Hematopoietic multipotent progenitor cell treated with erythropoietin and hydrocortisone succinate and interleukin-3 and kit ligand, for 6 days (in vitro differentiated cells): Measurements from ENCODE around the gene SEMA5A.
A peak's percentile ranks its signal among the peaks of the same experiment; 100 is the strongest.

Experiments
- DNase-seq: peaks from one replicate; pipeline ENCODE4 v3.0.0-alpha.2; 2015

SEMA5A gene

DNA sequence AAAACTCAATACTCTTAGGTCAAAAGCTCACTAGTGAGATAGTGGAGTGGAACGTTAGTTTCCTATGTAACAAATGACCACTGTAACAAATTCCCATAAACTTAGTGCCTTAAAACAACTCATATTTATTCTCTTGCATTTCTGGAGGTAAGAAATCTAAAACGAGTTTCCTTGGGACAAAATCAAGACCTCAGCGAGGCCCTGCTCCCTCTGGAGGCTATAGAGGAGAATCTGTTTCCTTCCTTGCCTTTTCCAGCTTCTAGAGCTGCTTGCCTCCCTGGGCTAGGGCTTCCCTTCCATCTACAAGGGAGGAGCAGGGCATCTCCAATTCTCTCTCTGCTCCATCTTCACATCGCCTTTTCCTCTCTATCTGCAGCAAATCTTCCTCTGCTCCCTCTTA lies 32.0 kb downstream of the SEMA5A start:
- DNase-seq, result no peak

DNA sequence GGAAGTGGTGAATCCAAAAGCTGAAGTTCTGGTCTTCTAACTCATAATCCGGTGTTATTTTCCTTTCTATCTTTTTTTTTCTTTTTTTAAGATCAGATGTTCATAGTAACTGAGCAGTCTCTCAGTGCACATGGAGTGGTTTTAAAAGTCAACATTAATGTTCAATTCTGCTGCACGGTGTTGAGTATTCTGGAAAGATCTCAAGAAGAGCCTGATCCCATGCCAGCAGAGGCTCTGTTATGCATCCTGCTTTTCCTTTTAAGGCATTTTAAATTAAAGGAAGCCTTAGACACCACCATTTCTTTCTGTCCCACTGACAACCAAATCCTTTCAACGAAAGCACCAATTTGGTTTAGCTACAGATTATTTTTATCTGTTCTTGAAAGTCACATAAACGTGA lies 33.4 kb downstream of the SEMA5A start:
- no peak for DNase-seq

DNA sequence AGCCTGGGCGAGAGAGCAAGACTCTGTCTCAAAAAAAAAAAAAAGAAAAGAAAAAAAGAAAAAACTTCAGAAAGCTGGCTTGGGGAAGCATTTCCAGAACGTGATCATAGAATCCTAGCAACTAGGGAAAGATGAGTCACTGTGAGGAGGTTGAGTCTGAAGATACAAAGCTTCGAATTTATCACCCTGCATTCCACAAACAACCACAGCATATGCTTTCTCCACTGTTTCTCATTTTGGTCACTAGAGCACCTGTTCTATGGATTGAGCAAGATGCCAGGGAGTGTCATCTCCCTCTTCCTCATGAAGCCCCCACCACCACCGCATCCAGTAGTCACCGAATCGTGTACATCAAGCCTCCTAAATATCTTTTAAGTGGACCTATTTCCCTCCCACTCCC lies 37.9 kb downstream of the SEMA5A start:
- DNase-seq, result no peak

DNA sequence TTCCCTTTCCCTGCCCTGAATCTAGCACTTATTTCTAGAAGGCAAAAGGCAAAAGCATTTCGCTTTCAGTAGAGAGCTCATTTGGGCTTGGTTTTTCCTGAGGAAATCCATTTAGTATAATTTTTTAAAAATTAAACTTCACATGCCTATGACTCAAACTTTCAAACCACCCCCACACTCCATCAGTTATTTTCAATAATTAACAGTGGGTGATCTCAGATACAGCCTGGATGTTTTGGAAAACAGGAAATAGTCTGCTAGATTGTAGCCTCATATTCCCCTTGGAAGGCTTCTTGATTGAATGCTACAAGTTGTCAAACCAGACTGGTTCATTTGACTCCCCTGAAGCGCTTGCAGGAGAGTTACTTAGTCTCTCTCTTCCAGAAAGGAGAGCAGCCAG lies 40.6 kb downstream of the SEMA5A start:
- no peak for DNase-seq

DNA sequence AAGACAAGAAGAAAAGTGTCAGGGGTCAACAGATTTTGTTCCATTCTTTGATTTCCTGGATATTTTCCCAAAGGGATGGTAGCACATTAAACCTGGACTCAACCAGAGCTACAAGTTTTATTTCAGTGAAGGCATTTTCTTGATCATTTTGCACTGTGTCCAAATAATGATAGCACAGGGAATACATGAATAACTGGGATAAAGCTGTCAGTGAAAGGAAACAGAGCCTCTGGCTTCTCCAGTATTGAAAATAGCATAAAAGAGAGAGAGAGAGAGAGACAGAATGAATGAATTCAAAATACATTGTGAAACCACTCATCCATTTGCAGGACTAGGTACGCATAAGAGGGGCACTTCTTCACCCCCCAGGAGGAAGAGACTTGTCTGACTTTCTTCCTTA lies 43.0 kb downstream of the SEMA5A start:
- DNase-seq, result no peak

DNA sequence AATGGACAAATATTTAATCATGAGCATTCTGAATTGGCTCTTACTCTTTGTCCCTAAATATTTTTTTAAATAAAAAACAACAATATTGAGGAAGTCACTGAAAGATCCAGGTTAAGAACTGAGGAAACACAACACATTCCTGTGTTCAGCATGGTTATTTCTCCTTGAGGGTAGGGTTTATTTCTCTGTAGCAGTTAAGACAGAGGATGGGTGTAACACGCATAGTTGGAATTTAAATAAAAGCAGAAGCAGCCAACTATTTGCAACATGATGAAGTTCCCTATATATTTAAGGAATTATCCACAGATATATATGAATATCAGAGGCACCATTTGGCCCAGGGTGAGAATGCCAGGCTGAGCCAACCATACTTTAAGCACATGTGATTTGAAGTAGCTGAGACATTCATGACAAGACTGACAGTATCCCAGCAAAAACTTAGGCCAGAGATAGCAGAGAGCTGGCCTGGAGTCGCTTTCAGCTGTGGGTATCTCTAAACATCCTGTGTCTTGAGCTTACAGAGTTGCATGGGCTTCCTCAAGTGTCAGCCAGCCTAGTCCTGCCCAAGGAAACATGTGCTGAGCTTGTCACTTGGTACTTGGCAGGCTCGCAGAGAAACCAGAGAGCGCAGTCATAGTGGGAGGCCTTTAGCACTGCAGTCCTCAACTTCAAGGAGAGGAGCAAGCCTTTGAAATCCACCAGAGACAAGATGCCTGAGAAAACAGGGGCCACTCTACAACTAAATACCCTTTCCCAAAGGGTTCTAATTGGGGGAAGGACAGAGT lies 43.6 kb downstream of the SEMA5A start:
- no peak for DNase-seq

DNA sequence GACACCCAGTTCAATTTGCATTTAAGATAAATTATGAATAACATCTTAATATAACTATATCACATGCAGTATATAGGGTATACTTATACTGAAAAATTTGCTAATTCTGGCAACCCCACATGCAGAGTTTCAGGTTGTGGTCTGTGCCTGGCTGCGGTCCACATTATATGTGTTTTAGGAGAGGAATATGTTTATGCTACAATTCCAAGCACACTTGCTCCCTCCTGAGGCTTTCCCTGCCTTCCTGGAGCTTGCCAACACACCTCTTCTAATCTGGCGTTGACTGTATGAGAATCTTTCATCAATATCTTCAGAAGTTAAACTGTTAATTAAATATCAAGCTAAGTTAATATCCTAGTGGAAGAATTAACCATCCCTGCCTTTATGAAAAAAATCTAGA lies 45.2 kb downstream of the SEMA5A start:
- DNase-seq, result no peak

DNA sequence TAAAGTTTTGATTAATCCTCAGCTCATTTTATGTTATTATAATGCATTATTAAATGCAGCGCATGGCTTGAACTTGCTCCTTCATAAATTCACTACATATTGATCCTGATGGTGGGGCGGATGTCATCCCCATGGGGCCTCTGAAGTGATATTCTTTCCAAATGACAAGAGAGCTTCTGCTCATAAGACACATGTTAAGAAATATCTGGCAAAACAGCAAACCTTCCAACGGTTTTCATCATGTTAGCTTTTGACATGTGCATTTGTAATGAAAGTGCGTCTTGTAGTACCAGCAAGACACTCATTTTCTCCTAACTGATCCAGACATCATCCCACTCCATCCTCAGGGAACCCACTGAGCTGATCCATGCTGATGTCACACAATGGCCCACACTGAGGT lies 45.7 kb downstream of the SEMA5A start:
- DNase-seq, result no peak

DNA sequence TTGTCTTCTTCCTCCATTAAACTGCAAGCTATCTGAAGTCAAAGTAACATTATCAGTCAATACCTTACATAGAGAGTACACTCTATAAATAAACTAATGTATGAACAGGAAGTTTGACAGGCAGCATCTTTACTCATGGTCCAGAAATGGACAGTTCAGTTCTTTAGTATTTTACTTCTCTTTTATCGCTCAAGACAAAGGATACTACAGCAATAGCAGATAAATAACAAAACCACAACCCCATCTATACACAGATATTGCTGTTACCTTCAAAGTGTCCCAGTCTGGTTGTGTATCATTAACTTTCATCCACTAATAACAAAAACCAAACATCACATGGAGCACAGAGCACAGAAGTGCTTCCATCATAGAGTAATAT lies 46.4 kb downstream of the SEMA5A start:
- no peak for DNase-seq

DNA sequence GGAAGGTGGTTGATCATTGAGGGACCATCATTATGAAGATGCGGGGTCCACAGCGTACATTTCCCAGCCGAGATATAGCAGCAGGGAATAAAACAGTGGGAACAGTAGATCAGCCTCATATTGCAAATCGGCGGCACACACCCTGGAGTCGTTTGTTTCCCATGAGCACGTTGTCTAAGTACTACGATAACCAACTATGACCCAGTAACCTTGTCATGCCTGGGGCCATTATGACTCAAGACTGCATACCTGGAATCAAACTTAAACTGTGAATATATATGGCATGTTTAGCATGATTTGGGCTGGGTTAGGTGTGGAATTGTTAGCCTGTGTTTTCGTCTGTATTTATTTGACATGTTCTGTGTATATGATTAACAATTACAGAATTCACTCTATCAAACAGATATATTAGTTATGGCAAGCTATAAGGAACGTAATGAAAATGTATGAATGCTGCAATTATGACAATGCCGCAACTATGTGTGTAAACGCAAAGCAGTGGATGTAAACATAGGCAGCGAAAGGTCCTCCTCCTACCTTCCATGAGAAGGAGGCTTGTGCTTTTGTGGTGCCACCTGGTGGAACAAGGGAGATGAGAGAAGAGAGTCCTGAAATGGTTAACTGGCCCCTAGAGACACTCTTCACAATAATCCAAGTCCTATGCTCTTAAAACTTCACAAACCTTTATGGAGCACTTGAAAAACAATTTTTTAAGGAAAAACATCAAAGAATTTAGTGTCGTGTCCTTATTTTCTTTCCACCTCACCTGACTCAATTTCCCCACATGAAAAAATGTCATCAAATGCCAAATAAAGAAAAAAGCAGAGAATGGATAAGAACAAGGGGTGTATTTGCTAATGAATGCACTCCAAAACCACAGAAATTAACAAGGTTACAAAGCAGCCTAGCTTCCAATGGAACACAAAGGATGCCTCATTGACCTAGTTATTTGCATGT lies 47.1 kb downstream of the SEMA5A start:
- DNase-seq, result peak; percentile 33

DNA sequence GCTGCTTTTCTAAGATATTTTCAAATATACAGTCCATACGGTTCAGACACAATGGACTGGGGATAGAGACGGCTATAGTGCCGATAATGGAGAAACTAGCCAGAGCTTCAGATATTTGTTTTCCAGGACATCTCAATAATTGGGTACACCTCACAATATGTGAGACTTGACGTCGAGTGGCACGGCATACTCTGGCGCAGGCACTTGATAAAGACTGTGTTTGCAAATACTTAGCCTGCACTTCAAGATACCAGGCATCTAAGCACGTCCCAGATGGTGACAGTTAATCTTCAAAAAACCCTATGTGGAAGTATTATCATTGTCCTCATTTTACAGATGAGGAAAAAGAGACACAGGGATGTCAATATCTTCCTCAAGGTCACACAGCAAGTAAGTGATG lies 48.5 kb downstream of the SEMA5A start:
- DNase-seq, result no peak

DNA sequence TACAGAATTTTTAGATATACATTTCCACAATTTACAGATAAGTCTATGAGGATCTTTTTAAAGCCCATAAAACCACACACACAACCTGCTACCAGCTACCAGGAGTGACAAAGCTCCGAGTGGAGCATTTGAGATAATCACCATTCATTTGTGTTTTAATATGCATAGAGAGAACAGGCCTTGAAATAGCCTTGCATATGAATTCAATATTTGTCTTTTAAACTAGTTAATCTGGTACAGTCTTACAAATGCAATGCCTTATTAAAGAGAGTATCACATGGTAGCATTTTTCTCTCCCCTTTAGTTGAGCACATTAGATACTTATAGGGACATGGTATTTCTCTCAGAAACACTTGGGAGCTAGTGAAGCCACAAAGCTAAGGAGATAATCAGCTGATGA lies 49.1 kb downstream of the SEMA5A start:
- no peak for DNase-seq

DNA sequence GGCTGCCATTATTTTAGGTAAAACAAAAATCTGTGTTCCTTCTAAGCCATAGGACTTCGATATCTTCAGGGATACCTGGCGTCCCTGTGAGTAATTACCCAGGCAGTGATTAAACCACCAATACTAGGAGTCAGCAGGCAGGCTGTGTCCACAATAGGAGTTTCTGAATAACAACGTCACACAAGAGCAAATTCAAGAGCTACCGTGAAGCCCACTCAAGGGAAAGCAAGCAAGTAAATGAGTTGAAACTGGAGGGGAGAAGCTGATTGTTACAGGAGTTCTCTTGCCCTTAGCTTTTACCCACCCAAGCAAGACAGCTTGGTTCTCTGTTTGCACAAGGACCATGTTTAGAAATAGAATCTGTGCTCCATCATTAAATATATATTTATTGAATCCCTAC lies 50.8 kb downstream of the SEMA5A start:
- no peak for DNase-seq

DNA sequence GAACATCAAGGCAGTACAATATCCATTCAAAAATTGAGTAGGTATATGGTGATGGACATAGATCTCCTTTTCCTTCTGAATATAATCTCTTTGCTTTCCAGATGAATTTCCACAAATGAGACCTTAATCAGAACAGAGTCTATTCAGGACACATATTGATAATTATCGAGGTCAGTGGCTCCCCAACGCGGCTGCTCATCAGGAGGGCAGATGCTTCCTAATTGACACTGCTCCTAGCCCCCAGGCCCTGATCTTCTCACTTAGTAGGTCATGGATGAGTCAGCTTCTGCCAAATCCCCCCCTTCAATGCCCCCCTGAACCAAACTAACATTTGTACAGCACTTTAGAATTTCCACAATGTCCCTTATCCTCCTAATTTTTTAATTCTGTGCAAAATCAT lies 51.6 kb downstream of the SEMA5A start:
- DNase-seq, result no peak

DNA sequence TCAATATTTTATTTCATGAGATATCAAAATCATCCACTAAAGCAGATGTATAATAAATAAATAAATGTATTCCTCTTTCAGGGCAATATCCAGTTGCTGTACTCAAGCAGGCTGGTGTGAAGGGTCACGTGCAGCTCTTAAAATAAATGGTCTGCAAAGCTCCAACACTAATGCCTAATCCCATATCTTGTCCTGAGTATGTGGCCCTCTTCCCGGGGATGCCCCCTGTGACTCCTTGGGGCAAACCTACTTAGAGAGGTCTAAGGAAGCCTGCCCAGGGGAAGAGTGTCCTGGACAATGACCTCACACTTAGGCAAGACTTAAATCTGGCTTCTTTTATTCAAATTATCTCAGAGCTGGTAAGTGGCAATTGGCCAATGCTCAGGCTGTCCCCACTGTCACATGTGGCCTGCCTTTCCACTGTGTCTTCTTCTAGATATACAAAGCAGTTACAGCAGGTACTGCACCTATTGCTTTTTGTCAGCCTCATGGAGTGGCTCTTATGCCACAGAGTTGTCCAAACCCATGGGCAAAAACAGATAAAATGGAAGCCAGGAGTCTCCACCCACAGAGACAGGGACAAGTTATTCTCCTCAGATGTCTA lies 55.3 kb downstream of the SEMA5A start:
- no peak for DNase-seq

DNA sequence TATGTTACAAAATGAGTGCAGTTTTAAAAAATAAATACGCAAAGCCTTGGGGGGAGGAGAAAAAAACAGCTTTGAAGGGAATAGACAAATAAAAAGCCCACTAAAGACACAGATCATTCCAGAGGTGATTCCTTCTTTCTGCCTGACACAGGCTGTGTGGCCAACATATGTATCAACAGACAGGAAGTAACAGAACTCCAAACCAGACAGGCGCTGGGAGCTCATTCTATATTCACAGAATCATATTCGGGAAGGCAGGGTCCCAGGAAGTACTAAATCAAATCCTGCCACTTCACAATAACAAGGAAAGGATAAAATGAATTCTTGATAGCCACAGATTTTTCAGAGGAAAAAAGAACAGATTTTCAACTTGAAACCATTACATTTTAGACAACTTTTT lies 62.1 kb downstream of the SEMA5A start:
- no peak for DNase-seq

DNA sequence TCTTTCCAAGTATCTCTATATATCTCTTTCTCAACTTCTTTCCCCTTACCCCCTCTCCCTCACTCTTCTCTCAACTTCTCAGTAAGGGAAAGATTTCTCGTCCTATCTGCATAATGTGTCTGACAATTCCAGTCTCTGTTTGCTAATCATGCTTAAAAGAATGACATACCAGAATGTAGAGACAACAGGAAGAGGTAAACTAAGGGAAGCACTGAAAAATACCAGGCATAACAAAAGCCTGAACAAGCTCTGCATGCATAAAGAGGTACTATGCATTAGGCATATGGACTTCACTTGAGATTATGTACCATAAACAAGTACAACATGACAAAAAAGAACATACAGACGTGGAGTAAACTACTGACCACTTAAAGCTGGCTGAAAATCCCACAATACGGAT lies 62.6 kb downstream of the SEMA5A start:
- no peak for DNase-seq

DNA sequence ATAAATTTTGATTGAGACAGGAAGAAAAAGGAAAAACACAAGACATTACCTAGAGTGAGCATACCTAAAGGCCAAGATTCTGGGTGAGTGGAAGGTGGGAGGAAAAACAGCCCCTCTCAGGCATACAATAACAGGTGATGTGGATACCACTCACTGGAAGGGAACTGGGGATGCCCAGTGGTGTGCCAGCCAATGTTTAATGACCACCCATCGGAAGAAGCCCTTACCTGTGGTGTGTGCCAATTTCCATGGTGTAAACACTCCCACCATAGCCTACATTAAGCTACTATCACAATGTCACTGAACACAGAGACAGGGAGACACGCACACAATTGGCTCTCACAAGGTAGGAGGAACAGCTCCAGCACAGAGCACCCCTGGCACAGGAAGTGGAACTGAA lies 63.5 kb downstream of the SEMA5A start:
- DNase-seq, result no peak

DNA sequence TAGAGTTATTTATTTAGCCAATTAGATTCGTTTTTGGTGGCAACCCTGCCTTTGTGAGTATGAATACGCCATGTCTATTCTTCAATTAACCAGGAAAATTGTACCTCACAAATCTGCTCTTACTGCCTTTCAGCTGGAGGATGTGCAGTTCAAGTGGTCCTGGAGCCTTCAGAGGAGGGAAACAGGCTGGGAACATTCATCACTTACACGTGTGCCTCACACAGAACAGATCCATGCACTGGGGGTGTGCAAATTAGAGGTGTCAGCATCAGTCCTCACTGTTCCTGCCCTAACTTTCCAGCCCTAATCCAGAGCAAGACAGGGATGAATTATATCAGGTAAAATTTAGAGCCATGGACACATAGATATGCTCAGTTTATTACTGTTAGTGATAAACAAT lies 65.4 kb downstream of the SEMA5A start:
- DNase-seq, result no peak

DNA sequence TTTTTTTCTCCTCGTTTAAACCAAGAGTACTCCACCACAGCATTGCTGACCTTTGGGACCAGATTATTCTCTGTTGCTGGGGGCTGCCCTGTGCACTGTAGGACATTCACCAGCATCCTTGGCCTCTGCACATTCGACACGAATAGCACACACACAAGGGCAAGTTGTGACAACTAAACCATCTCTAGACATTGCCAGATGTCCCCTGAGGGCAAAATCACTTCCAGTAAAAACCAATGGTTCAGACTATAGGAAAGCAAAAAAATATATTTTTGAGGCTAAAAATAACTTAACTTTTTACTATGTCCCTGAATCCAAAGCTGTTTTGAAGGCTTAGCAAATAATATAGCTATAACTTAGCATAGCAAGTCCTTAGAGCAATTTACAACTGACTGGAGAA lies 65.9 kb downstream of the SEMA5A start:
- no peak for DNase-seq

DNA sequence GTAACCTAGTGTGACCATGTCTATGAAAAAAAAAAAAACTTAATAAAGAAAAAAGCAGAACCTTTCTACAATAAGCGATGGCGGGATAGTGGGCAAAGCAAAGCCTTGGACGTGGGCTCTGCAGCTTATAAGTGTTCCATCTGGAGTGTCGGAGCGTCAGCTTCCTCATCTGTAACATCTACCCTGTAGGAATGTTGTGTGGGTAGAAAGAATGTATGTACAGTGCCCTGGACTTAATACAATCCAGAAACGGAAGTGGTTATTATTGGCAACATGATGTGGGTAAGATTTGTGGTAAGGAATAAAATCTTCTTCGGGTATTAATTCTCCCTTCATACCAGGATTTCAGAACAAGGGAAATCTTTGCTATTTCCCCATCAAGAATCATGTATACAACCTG lies 66.5 kb downstream of the SEMA5A start:
- no peak for DNase-seq

DNA sequence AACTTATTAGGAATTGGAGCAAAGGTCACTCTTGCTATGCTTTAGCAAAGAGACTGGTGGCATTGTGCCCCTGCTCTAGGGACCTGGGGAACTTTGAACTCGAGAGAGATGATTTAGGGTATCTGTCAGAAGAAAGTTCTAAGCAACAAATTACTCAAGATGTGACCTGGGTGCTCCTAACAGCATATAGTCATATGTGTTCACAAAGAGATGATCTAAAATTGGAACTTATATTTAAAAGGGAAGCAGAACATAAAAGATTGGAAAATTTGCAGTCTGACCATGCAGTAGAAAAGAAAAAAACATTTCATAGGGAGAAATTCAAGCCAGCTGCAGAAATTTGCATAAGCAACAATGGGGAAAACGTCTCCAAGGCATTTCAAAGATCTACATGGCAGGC lies 68.3 kb downstream of the SEMA5A start:
- DNase-seq, result no peak

DNA sequence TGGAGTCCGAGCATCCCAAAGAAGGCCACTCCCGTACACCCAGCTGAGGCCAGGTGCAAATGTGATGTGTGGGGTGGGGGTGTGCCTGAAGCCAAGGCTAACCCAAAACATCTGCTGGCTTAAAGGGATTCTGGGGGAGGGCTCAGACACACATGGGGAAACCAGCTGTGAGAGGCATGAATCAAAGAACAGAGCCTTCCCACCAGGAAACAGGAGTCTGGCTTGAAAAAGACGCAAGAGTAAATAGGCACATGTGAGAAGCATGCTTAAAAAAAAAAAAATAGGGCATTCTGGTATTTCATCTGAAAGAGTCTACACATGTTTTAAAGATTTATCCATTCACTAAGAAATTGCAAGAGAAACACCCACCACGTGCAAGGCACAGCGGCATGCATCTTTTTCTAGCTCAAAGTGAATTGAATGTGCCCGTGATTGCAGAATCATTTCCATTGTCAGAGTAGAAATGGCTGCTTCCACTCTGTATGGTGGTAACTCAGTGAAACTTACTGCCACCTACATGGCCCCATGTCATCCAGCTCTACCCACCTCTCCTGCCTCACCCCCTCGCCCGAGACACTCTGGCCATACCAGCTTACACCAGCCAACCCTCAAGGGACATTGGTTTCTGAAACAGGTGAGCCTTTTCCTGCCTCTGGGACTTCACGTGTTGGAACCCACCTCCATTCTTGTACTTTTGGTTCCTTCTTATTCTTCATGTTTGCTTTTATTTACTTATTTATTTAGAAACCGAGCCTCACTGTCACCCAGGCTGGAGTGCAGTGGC lies 71.5 kb downstream of the SEMA5A start:
- DNase-seq, result no peak
